Kidney epithelial cell (primary cell): ENCODE data around the gene CDK7. TPM values are rescaled to one million over a fixed set of nuclear protein-coding genes. Genes with fewer than 3 reads are reported as not detected.

Experiments used
- DNase-seq: peaks from one replicate; pipeline ENCODE4 v3.0.0-alpha.2; 2010; ENCODE audit warnings: low read depth
- H3K27me3 ChIP-seq: 2 replicates; pipeline ENCODE4 v1.6.0; 2011; ENCODE audit warnings: low read length; ENCODE audit not compliant: control insufficient read depth, insufficient read depth
- H3K36me3 ChIP-seq: 2 replicates; pipeline ENCODE4 v1.5.1; 2011; ENCODE audit warnings: low read length; ENCODE audit not compliant: control insufficient read depth, insufficient read depth
- H3K4me3 ChIP-seq: 2 replicates; pipeline ENCODE4 v1.5.1; 2011; ENCODE audit warnings: low read depth, mild to moderate bottlenecking, control low read depth, low read length
- total RNA-seq: library from RNA; depleted of rRNA; stranded (reverse); fragments of >200 nt; gene quantifications from 2 replicates; pipeline ENCODE4 v1.2.3, GENCODE V29; 2015
- TF ChIP-seq, protein P1 (sequence below): IDR thresholded peaks from 2 replicates; pipeline ENCODE4 v1.5.1; 2011; ENCODE audit warnings: mild to moderate bottlenecking, moderate library complexity, low read length, control low read depth, inconsistent platforms; ENCODE audit not compliant: insufficient read depth, poor library complexity, severe bottlenecking

The CDK7 gene
- total RNA-seq, 1 donor from 2014 or later = 50.3 TPM

DNA sequence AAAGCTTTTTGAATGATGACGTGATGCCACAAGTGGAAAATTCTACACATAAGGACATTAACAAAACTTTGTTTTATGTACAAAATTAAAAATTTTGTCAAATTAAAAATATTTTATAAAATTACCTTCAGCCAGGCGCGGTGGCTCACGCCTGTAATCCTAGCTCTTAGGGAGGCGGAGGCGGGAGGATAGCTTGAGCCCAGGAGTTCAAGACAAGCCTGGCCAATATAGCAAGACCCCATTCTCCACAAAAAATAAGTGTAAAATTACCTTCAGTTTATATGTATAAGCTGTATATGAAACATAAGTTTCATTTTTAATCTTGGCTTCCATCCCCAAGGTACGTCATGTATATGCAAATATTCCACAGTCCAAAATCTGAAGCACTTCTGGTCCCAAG, 40.9 kb downstream of the CDK7 start:
- no peak for DNase-seq
- TF ChIP-seq, protein P1, sequence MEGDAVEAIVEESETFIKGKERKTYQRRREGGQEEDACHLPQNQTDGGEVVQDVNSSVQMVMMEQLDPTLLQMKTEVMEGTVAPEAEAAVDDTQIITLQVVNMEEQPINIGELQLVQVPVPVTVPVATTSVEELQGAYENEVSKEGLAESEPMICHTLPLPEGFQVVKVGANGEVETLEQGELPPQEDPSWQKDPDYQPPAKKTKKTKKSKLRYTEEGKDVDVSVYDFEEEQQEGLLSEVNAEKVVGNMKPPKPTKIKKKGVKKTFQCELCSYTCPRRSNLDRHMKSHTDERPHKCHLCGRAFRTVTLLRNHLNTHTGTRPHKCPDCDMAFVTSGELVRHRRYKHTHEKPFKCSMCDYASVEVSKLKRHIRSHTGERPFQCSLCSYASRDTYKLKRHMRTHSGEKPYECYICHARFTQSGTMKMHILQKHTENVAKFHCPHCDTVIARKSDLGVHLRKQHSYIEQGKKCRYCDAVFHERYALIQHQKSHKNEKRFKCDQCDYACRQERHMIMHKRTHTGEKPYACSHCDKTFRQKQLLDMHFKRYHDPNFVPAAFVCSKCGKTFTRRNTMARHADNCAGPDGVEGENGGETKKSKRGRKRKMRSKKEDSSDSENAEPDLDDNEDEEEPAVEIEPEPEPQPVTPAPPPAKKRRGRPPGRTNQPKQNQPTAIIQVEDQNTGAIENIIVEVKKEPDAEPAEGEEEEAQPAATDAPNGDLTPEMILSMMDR = no peak
- H3K27me3 ChIP-seq = no peaks in the 10 kb centered on the region
- no peak overlapping the region for H3K4me3 ChIP-seq
- no peaks in the 10 kb centered on the region for H3K36me3 ChIP-seq

DNA sequence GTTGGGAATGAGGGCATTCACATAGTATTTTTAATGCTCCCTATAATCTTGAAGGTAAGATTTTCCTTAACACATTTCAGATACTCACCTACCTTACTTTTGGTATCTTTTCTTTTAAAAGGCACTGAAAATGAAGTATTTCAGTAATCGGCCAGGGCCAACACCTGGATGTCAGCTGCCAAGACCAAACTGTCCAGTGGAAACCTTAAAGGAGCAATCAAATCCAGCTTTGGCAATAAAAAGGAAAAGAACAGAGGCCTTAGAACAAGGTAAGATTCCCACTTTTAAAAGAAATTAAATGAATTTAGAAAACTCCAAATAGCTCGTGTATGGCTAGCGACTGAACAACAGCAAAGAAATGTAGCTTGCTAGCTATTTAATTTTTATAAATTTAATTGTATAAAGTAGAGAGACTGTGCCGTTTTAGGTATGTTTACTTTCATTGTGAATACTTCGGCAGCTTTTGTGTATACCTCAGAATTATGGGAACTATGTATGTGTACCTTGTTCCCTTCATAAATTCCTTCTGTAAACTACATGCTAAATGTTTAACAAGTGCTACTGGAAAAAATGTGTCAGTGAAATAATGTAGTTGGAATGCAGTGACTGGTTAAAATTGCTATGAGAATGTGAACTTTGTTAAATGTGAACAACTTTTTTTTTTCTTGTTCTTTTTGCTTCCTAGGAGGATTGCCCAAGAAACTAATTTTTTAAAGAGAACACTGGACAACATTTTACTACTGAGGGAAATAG, 41.9 kb downstream of the CDK7 start:
- Histone ChIP-seq H3K4me3 (no peak overlapping the region), H3K27me3 (no peaks in the 10 kb centered on the region), H3K36me3 (no peaks in the 10 kb centered on the region)
- TF ChIP-seq, protein P1 = no peak
- DNase-seq = no peak

DNA sequence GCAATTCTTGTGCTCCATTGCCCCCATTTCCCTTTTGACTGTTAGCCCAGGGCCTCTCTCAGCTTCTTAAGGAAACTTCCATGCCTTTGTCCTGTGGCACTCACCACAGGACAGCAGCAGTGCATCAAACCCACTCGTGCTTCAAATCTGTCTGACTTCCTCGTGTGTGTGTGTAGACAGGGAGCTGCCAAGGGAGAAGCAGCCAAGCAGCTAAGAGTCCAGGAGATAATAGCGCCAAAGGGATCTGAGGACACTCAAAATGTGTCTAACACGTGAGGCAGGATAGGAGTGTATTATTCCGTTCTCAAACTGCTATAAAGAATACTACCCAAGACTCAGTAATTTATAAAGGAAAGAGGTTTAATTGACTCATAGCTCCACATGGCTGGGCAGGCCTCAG, 44.8 kb downstream of the CDK7 start:
- no peaks in the 10 kb centered on the region for H3K36me3 ChIP-seq
- H3K27me3 ChIP-seq = no peaks in the 10 kb centered on the region
- DNase-seq = no peak
- no peak overlapping the region for H3K4me3 ChIP-seq
- TF ChIP-seq, protein P1 = no peak

DNA sequence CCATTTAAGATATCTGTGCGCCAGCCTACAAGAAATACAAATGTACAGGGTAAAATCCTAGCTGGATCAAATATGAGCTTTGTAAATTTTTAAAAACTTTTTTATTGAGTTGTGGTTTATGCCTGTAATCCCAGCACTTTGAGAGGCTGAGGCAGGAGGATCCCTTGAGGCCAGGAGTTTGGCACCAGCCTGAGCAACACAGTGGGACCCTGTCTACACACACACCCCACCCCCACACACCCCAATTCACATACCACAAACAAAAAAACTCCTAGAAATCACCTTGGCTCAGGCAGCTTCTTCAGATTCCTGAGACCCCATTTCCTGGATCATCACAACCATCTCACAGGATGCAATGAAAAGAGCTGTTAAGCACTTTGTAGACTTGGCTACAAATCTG, 46.4 kb downstream of the CDK7 start:
- TF ChIP-seq, protein P1 = no peak
- H3K36me3 ChIP-seq = peaks cover 1% of the 10 kb centered on the region

DNA sequence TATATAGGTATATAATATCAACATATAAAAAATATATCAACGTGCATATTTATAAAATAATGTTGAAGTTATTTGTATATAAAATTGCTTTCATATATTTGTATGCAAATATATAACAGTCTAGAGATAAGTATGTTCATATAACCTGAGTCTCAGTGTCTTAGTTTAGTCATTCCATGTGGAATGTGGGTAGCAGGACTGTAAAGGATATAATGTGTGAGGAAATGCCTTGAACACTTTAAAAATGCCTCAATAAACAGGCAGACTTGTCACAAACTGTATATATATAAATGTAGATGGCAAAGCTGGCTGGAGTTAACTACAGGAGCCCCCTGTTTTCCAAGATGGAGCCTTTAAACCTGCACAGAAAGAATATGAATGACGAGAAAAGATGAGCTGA, 49.5 kb downstream of the CDK7 start:
- Histone ChIP-seq H3K36me3 (peaks cover 1% of the 10 kb centered on the region), H3K27me3 (no peaks in the 10 kb centered on the region), H3K4me3 (no peak overlapping the region)
- TF ChIP-seq, protein P1 = no peak
- no peak for DNase-seq

More for the DNA sequence above, 46.4 kb downstream of the CDK7 start:
- H3K27me3 ChIP-seq = no peaks in the 10 kb centered on the region
- DNase-seq = no peak
- no peak overlapping the region for H3K4me3 ChIP-seq
